HCT116 (cell line): Measurements from ENCODE around the gene PCSK2. TPM values are rescaled to one million over a fixed set of nuclear protein-coding genes. Genes with fewer than 3 reads are reported as not detected.

Experiments
- ATAC-seq: fragments of 200-7000 bp; cut with Tn5 transposase; 2 replicates; pipeline ENCODE4 v1.9.1; 2020; ENCODE audit warnings: mild to moderate bottlenecking, moderate library complexity
- BruUV-seq: library from RNA; stranded (reverse); fragments of 400-500 nt; replicated peaks from 2 replicates; lab custom pipeline; 2021; lab: Mats Ljungman, UMichigan
- CTCF ChIA-PET: fragments of 300-600 bp; sonication (Branson Sonifier 250); formaldehyde crosslinking; loops from one replicate; lab custom pipeline; 2021; ENCODE audit warnings: antibody characterized with exemption; lab: Charles Lee
- POLR2A ChIA-PET: fragments of 300-600, 350-600 bp; sonication (Branson Sonifier 250); formaldehyde crosslinking; loops from one replicate; lab custom pipeline; 2021; ENCODE audit warnings: antibody characterized with exemption; lab: Charles Lee
- RAD21 ChIA-PET, 2 experiments: fragments of 300-600 bp; sonication (Branson Sonifier 250); formaldehyde crosslinking; loops; one replicate each; lab custom pipeline; 2023; ENCODE audit warnings: low total read pairs in 2 of 2; ENCODE audit not compliant: uncharacterized antibody in 2 of 2, unreplicated experiment in 2 of 2, low non-redundant PET in 1 of 2; lab: Charles Lee
- DNase-seq: peaks from one replicate; pipeline ENCODE4 v3.0.0-alpha.2; 2010; ENCODE audit warnings: low read depth, low spot score
- H2AFZ ChIP-seq: fragments of 200-600 bp; shearing (Covaris generic), sonication (generic); 2 replicates; pipeline ENCODE4 v1.6.1; 2017; ENCODE audit warnings: low read depth, mixed run types, mixed read lengths, antibody characterized with exemption, low read length; ENCODE audit not compliant: poor library complexity, severe bottlenecking
- H3K27ac ChIP-seq: 2 replicates; pipeline ENCODE4 v1.5.1; 2012; ENCODE audit warnings: low read depth, low read length
- H3K27me3 ChIP-seq: fragments of 200-600 bp; sonication (generic); 2 replicates; pipeline ENCODE4 v1.6.1; 2016; ENCODE audit warnings: mixed run types, low read length, mixed read lengths; ENCODE audit not compliant: insufficient read depth
- H3K36me3 ChIP-seq, 2 experiments: fragments of 200-500 bp in 1 of 2; fragments of 200-600 bp in 1 of 2; sonication (Bioruptor generic) in 1 of 2; sonication (generic) in 1 of 2; 2 replicates each; pipeline versions ENCODE4 v1.5.1 to v1.6.1; 2014 to 2016; ENCODE audit warnings: low read length in 2 of 2, inconsistent platforms in 1 of 2, mixed read lengths in 1 of 2, mixed run types in 1 of 2; ENCODE audit not compliant: insufficient read depth in 2 of 2, control insufficient read depth in 1 of 2
- H3K4me1 ChIP-seq, 2 experiments: fragments of 200-600 bp in 1 of 2; sonication (generic) in 1 of 2; 2 replicates each; pipeline versions ENCODE4 v1.5.1 to v1.6.1; 2012 to 2017; ENCODE audit warnings: low read length in 2 of 2, inconsistent platforms in 1 of 2, mild to moderate bottlenecking in 1 of 2, mixed read lengths in 1 of 2, mixed run types in 1 of 2, moderate library complexity in 1 of 2; ENCODE audit not compliant: insufficient read depth in 2 of 2, control insufficient read depth in 1 of 2
- H3K4me2 ChIP-seq: fragments of 200-600 bp; sonication (generic); 2 replicates; pipeline ENCODE4 v1.6.1; 2017; ENCODE audit warnings: mixed run types, low read length, mixed read lengths
- H3K4me3 ChIP-seq, 2 experiments: fragments of 200-600 bp in 1 of 2; sonication (generic) in 1 of 2; replicated peaks in 1 of 2; 2 replicates each; pipeline ENCODE4 v1.5.1; 2011 to 2016; ENCODE audit warnings: low read length in 2 of 2, control low read depth in 1 of 2, low read depth in 1 of 2, mild to moderate bottlenecking in 1 of 2, mixed read lengths in 1 of 2, mixed run types in 1 of 2
- H3K79me2 ChIP-seq: fragments of 200-600 bp; sonication (generic); 2 replicates; pipeline ENCODE4 v1.6.1; 2017; ENCODE audit warnings: mild to moderate bottlenecking, mixed run types, low read length, moderate library complexity, mixed read lengths; ENCODE audit not compliant: insufficient read depth
- H3K9ac ChIP-seq: fragments of 200-600 bp; sonication (generic); 2 replicates; pipeline ENCODE4 v1.6.1; 2016; ENCODE audit warnings: low read length, mixed read lengths
- H3K9me2 ChIP-seq: fragments of 200-600 bp; sonication (generic), shearing (Covaris generic); 2 replicates; pipeline ENCODE4 v1.6.1; 2017; ENCODE audit warnings: mixed run types, mild to moderate bottlenecking, moderate library complexity; ENCODE audit not compliant: insufficient read depth
- H3K9me3 ChIP-seq, 2 experiments: fragments of 200-500 bp in 1 of 2; fragments of 200-600 bp in 1 of 2; sonication (Bioruptor generic) in 1 of 2; sonication (generic) in 1 of 2; 2 replicates each; pipeline ENCODE4 v1.6.1; 2014 to 2017; ENCODE audit warnings: low read length in 2 of 2, mixed read lengths in 2 of 2, inconsistent platforms in 1 of 2, low read depth in 1 of 2, mild to moderate bottlenecking in 1 of 2, mixed run types in 1 of 2, moderate library complexity in 1 of 2; ENCODE audit not compliant: control insufficient read depth in 1 of 2, insufficient read depth in 1 of 2
- H4K20me1 ChIP-seq: fragments of 200-600 bp; sonication (generic), shearing (Covaris generic); 2 replicates; pipeline ENCODE4 v1.6.1; 2017; ENCODE audit warnings: mixed run types, mild to moderate bottlenecking, moderate library complexity; ENCODE audit not compliant: insufficient read depth
- ATF3 ChIP-seq: IDR thresholded peaks from 2 replicates; pipeline ENCODE4 v1.6.1; 2012
- CBX3 ChIP-seq: IDR thresholded peaks from 2 replicates; pipeline ENCODE4 v1.6.1; 2012; ENCODE audit warnings: low read depth
- CEBPB ChIP-seq: IDR thresholded peaks from 2 replicates; pipeline ENCODE4 v1.6.1; 2012; ENCODE audit warnings: low read depth
- CTCF ChIP-seq, 3 experiments: fragments of 200-600 bp in 1 of 3; sonication (generic) in 1 of 3; IDR thresholded peaks in 2 of 3; conservative IDR thresholded peaks in 1 of 3; 2 replicates each; pipeline ENCODE4 v1.5.1; 2012 to 2017; ENCODE audit warnings: low read depth in 2 of 3, low read length in 2 of 3, antibody characterized with exemption in 1 of 3, borderline replicate concordance in 1 of 3, control low read depth in 1 of 3, mild to moderate bottlenecking in 1 of 3, mixed read lengths in 1 of 3, mixed run types in 1 of 3, moderate library complexity in 1 of 3; ENCODE audit not compliant: insufficient read depth in 1 of 3
- EGR1 ChIP-seq: IDR thresholded peaks from 2 replicates; pipeline ENCODE4 v1.6.1; 2012; ENCODE audit warnings: low read depth
- ELF1 ChIP-seq: IDR thresholded peaks from 2 replicates; pipeline ENCODE4 v1.6.1; 2012; ENCODE audit warnings: low read depth, borderline replicate concordance
- EZH2 ChIP-seq: fragments of 200-600 bp; sonication (generic); IDR thresholded peaks from 2 replicates; pipeline ENCODE4 v1.6.1; 2017; ENCODE audit warnings: antibody characterized with exemption, mixed run types
- JUND ChIP-seq: IDR thresholded peaks from 2 replicates; pipeline ENCODE4 v1.6.1; 2012
- MAX ChIP-seq: IDR thresholded peaks from 2 replicates; pipeline ENCODE4 v1.6.1; 2012
- POLR2A ChIP-seq: IDR thresholded peaks from 2 replicates; pipeline ENCODE4 v1.7.0; 2011; ENCODE audit warnings: borderline replicate concordance; ENCODE audit not compliant: insufficient read depth, insufficient read length; ENCODE audit errors: extremely low read depth
- POLR2AphosphoS5 ChIP-seq: IDR thresholded peaks from 2 replicates; pipeline ENCODE4 v1.6.1; 2011; ENCODE audit warnings: mild to moderate bottlenecking, low read depth, low read length, moderate library complexity
- RAD21 ChIP-seq: IDR thresholded peaks from 2 replicates; pipeline ENCODE4 v1.6.1; 2012; ENCODE audit warnings: low read depth, mild to moderate bottlenecking
- REST ChIP-seq: IDR thresholded peaks from 2 replicates; pipeline ENCODE4 v1.6.1; 2012; ENCODE audit warnings: low read depth
- SIN3A ChIP-seq: IDR thresholded peaks from 2 replicates; pipeline ENCODE4 v1.6.1; 2012; ENCODE audit warnings: low read depth
- SP1 ChIP-seq: IDR thresholded peaks from 2 replicates; pipeline ENCODE4 v1.6.1; 2012; ENCODE audit warnings: low read depth
- ZFX ChIP-seq: fragments of 450-650 bp; IDR thresholded peaks from 2 replicates; pipeline ENCODE4 v1.6.1; 2017
- ZNF274 ChIP-seq: fragments of 200-500 bp; sonication (Bioruptor generic); IDR thresholded peaks from 2 replicates; pipeline ENCODE4 v1.6.1; 2014; ENCODE audit warnings: mild to moderate bottlenecking, low read depth, low read length, inconsistent platforms
- intact Hi-C: fragments of 100-400 bp; cut with micrococcal nuclease; formaldehyde crosslinking; loops from 2 replicates; pipeline ENCODE4 v1.10.0; 2022
- total RNA-seq: library from RNA; stranded (reverse); gene quantifications from one replicate; pipeline ENCODE4 v1.2.1, GENCODE V29; 2021; ENCODE audit not compliant: unreplicated experiment

PCSK2 gene
- total RNA-seq, 1 experiment from 2014 or later: not detected

- H2AFZ ChIP-seq: no peak overlapping the region
- ChIA-PET CTCF (no interaction called here), RAD21 (no interaction called here), POLR2A (no interaction called here)
- H4K20me1 ChIP-seq: no peaks in the 10 kb centered on the region
- no peaks in the 10 kb centered on the region for H3K9me2 ChIP-seq
- no peak overlapping the region for H3K9ac ChIP-seq
- H3K4me2 ChIP-seq: no peak overlapping the region
- no peak for DNase-seq
- H3K4me3 ChIP-seq: no peak overlapping the region
- intact Hi-C loops: no loop called here
- BruUV-seq: no TSS peak
- no peaks in the 10 kb centered on the region; a peak in 1 of 4 replicates for H3K36me3 ChIP-seq
- no peak overlapping the region for H3K27ac ChIP-seq
- no peaks in the 10 kb centered on the region for H3K4me1 ChIP-seq
- ATAC-seq: no peak
- no peaks in the 10 kb centered on the region for H3K79me2 ChIP-seq
- TF ChIP-seq ZFX (no peak), EGR1 (no peak), POLR2A (no peak)
- H3K9me3 ChIP-seq: no peaks in the 10 kb centered on the region
- H3K27me3 ChIP-seq: no peaks in the 10 kb centered on the region; the same call in 1 of the 2 replicates
Measured at GRCh38 chr20:17490501-17490900, 263.7 kb downstream of the PCSK2 start.

GRCh38 chr20:17491041-17491440 lies 264.2 kb downstream of the PCSK2 start:
- POLR2A ChIA-PET: no interaction called here
- Histone ChIP-seq H3K4me2 (no peak overlapping the region), H3K27me3 (no peaks in the 10 kb centered on the region; the same call in 1 of the 2 replicates), H3K4me3 (no peak overlapping the region), H4K20me1 (no peaks in the 10 kb centered on the region), H3K4me1 (no peaks in the 10 kb centered on the region), H3K9ac (no peak overlapping the region), H3K9me2 (no peaks in the 10 kb centered on the region), H3K36me3 (no peaks in the 10 kb centered on the region; a peak in 1 of 4 replicates), H3K27ac (no peak overlapping the region), H3K9me3 (no peaks in the 10 kb centered on the region), H2AFZ (no peak overlapping the region), H3K79me2 (no peaks in the 10 kb centered on the region)
- ATAC-seq (no peak; the same call in 1 of the 2 replicates), DNase-seq (no peak)
- BruUV-seq: no TSS peak
- intact Hi-C loops: no loop called here
- CTCF ChIA-PET: no interaction called here
- RAD21 ChIA-PET: interaction anchor here in 1 of 2 experiments (0.5 kb wide), 1 partner anchor 72 kb away, joined by 4 read pairs; no protein-coding TSS in a partner anchor
- no peak for TF ChIP-seq ZNF274
- TF ChIP-seq ZFX: no peak
- no peak for TF ChIP-seq MAX
- TF ChIP-seq ELF1: no peak
- no peak for TF ChIP-seq SP1
- TF ChIP-seq CTCF (IDR thresholded peaks at IDR 0.05 in 2 of 3, conservative IDR thresholded peaks at IDR 0.05 in 1 of 3; ENCODE audit: borderline replicate concordance in 1 of 3, insufficient read depth in 1 of 3, low read depth in 2 of 3, low read length in 2 of 3): no peak
- no peak for TF ChIP-seq CEBPB
- TF ChIP-seq POLR2A: no peak
- TF ChIP-seq RAD21: no peak
- TF ChIP-seq ATF3: no peak
- no peak for TF ChIP-seq POLR2AphosphoS5
- TF ChIP-seq CBX3: no peak
- no peak for TF ChIP-seq SIN3A
- no peak for TF ChIP-seq EZH2
- TF ChIP-seq JUND: no peak
- TF ChIP-seq REST: no peak
